AG08395 (cell line): ENCODE data around the gene NR3C2.

Source experiments
- DNase-seq: peaks from one replicate; pipeline ENCODE4 v3.0.0; 2012; ENCODE audit warnings: mixed read lengths, low spot score

NR3C2 gene

DNA sequence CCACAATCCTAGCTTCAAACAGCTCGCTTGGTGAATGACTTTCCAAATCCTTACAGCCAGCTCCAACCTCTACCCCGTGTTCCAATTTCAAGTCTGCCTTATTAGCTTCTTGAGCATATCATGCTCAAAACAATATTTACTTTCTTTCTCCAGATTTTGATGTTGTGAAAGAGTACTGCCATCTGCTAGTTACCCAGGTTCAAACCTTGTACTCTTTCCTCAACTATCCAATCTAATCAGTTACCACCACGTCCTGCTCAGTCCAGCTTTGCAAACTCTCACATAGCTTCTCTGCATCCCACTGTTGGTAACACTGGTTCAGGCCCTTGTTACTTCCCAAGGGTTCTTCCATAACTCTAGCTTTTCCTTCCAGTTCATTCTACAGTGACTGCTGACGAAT lies 179.1 kb downstream of the NR3C2 start:
- no peak for DNase-seq

GRCh38 chr4:148261848-148262247 lies 180.4 kb downstream of the NR3C2 start:
- no peak for DNase-seq

GRCh38 chr4:148259841-148260240 lies 182.4 kb downstream of the NR3C2 start:
- DNase-seq, result no peak

GRCh38 chr4:148258535-148258934 lies 183.7 kb downstream of the NR3C2 start:
- no peak for DNase-seq

DNA sequence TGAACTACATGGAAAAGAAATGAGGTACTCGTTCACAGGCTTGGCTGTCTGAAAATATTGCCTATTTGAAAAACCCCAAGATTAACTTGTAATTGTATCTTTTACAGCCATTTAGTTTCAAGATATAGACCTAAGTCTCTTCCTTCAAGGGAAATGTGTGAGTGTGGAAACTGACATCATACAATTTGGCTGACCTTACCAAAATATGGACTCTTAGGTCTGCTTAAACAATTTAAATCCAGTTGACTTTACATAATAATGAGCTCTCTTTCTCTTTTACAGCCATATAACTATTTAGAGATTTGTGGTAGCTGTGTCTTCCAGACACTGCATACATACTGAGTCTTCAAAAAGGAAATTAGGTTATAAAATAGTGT lies 186.9 kb downstream of the NR3C2 start:
- no peak for DNase-seq

DNA sequence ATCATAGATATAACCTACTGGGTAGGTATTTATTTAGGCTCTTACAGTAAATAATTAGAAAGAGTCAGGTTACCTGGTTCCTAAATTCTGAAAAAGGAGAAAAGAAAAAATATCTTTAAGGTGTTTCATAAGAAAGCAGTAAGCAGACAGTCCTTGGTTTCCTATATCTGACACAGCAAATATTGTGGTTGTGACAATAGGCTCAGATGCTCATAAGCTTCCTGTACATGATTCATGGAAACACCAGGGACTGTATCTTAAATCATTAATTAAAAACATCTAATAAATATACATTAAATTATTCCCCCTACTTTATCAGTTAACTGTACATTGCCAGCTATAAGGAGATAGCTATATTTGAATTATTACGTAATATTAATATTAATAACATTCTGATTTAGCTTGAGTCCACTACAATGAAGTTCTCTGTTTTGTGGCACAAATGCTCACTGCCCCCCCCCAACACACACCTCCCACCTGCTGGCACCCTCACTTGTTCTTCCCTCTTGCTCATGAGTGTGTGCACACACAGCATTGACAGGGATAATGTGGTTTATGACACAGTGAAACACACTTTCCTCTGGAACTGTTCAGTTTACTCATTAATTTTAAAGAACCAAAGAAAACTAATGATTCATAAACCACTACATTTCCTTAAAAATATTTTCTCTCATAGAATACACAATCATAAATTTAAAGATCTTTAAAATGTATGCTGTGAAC lies 187.4 kb downstream of the NR3C2 start:
- DNase-seq, result no peak

GRCh38 chr4:148253768-148254167 lies 188.4 kb downstream of the NR3C2 start:
- DNase-seq, result no peak

DNA sequence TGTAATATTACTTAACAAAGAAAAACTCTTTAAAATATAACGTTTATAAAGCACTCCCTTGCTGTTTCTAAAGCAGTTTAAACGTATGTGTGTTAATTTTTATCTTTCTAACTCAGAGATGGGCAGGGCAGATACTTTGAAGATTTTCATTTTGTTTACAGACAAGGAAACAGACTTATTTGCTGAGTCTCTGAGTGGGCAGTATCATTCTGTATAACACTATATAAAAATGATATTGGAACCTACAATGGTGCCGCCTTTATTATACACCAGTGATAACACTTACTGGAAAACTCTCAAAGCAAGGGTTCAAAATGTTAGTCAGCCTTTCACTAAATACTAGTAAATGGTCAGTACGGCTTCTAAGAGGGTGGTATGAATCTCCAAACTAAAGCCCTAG lies 193.4 kb downstream of the NR3C2 start:
- no peak for DNase-seq

DNA sequence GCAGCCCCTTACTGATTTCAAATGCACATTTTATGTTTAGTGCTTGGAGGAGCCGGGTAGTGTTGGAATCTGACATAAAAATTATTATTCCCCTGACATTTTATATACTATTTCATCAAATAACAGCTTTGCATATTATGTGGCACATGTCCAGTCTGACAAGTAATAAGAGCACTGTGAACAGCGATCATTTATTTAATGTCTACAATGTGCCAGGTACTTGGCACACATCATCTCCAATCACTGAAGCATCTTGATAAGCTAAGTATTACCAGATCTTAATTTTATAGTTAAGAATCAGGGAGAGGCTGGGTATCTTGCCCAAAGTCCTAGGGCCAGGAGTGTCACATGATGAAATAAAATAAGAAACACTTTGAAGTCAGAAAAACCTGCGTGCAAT lies 197.2 kb downstream of the NR3C2 start:
- no peak for DNase-seq

- no peak for DNase-seq
Observed at GRCh38 chr4:148243837-148244236, 198.4 kb downstream of the NR3C2 start.

DNA sequence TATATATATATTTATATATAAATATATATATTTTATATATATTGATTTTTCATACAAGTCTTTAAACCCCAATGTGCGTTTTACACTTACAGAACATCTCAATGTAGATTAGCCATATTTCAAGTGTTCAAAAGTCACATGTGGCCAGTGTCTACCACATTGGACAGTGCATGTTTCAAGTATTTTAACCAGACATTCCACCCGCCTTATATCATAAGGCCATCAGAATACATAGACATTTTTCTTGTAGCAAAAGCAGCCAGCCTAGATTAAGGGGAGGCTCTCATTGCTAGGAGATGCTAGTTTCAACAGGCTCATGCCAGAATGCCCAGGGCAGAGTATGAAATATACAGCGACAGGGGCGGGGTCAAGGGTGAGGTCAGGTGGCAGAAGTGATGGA lies 202.0 kb downstream of the NR3C2 start:
- DNase-seq, result no peak

- DNase-seq, result no peak
Observed at GRCh38 chr4:148239494-148239985, 202.7 kb downstream of the NR3C2 start.

DNA sequence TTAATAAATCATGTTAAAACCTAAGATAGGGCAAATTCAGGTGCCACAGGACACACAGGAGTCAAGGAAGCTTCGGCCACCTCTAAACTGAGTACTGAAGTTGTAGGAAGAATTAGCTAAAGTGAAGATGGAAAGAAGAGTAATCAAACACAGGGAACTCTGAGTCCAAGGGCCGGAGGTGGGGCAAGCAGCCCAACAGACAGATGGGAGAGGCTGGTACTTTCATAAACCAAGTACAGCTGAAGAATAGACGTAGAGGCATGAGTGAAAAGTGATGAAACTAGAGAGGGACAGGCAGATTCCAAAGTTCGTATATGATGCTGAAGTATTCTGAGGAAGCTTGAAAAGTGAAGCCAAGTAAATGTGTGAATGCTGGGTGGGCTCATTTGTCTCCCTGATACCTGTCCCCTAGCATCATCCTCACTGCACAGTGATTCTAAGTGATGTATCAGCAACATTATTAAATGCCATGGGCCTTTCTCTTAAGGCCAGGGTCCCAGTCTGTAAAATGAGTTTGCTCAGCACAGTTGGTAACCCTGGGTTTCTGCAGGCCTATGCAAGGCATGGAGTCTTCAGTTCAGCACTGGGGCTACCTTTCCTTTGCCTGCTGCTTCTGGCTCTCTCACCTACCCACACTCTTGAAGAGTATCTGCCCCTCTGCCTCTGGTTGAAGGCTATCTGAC lies 203.3 kb downstream of the NR3C2 start:
- no peak for DNase-seq

- DNase-seq, result peak; percentile 10
Observed at GRCh38 chr4:148238086-148238485, 204.1 kb downstream of the NR3C2 start.

GRCh38 chr4:148235809-148236208 lies 206.4 kb downstream of the NR3C2 start:
- DNase-seq, result no peak

DNA sequence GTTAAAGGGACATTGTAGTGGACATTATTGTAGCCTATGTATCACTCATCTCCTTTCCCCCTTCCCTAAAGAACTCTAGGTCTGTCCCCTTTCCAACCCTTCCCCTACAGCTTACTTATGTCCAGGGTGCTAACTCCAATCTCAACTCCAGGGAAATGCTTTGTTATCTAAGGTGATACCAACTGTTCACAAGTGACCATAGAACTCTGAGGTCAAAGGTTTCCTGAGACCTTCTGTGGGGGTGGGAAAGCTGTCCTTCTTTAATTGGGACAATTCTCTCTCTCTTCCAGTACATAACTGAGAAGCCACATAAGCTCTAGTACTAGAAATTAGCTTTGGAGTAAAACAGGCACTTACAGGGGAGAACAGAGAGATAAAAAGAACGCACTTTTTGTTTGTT lies 212.4 kb downstream of the NR3C2 start:
- DNase-seq, result no peak

DNA sequence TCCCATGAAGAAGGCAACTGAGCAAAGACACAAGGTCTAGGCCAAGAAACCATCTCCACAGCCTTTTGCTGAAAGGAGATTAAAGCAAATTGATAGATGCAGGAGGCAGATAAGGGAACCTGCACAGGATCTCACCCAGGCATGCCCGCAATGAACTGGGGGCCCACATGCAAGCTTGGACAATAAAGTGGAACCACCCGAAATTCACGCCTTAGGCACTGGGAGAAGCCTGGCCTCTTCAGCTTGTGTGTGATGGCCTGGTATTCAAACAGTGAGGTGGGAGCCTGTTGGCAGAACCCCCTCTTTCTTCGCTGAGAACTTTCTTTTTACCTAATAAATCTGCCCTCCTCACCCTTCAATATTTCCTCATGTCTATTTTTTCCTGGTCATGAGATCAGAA lies 213.2 kb downstream of the NR3C2 start:
- DNase-seq, result no peak

DNA sequence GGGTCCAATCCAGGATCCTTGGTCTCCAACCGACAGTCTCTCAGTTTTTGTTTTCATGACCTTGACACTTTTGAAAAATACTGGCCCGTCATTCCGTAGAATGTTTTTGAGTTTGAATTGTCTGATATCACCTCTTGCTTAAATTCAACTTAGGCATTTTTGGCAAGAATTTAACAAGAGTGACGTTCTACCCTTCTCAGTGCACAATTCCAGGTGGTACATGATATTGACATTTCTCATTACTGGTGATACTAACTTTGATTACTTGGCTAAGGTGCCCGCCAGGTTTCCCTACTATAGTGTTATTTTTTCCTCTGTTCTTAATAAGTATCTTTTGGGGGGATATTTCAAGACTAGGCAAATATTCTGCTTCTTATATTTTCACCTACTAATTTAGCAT lies 215.1 kb downstream of the NR3C2 start:
- DNase-seq, result no peak

- DNase-seq, result no peak
Observed at GRCh38 chr4:148226341-148226740, 215.9 kb downstream of the NR3C2 start.

- DNase-seq, result no peak
Observed at GRCh38 chr4:148225639-148226038, 216.6 kb downstream of the NR3C2 start.

DNA sequence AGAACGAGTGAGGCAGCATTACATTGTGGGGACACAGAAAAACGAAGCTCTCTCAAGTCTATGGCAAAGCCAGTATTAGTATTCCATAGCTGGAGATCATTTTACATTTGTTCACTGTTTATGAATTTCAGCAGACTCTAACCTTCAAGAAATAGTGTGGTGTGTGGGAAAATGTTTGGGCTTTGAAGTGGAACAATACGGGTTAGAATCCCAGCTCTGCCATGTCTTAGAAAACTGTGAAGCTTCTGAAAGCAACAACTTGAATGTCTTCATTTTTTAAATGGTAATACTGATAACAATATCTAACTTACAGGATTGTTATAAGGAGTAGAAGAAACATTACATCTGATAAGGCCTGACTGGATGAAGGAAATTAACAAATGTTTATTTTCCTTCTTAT lies 217.7 kb downstream of the NR3C2 start:
- DNase-seq, result no peak

DNA sequence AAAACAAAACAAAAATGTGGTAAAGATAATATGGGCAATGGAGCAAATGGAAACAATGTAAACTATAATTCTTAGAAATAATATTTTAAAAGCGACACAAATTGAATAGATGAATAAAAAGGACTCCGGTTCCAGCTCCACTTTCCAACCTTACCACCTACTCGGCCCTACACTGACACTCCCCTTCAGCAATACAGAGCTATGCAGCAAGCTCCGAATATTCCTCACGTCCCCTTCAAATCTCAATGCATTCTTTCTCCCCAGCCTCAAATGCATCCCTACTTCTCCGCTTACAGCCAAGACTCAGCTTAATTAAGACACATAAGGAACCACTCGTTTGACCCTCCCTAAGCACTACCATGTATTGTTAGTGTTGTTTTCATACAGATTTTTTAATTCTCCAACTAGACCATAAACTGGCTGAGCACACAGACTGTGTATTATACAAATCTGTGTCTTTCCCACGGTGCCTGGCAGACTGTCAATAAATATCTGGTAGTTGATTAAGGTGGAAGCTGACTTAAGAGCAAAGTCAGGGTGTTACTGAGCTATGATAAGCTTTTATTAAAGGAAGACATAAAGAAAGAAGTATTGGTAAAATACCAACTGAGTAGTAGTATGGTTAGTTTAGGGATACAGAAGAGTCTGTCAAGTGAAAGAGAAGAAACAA lies 219.1 kb downstream of the NR3C2 start:
- no peak for DNase-seq
